ENCODE measurements around the gene SCUBE3.

GRCh38 chr6:35174088-35174434 is 39.7 kb upstream of the SCUBE3 start:
- TF ChIP-seq POLR2A (IDR thresholded peaks at IDR 0.05; ENCODE audit: low read length) (no peak), GATA1 (IDR thresholded peaks at IDR 0.05; ENCODE audit: low read depth, low read length) (no peak)
